HEK293T (cell line): ENCODE data around the gene ARHGEF1.

ENCODE experiments used
- CTCF ChIA-PET: fragments of 350-600 bp; formaldehyde crosslinking; extraction: SDS; loops from one replicate; lab custom pipeline; 2021; ENCODE audit warnings: antibody characterized with exemption, inconsistent platforms; lab: Yijun Ruan, JAX
- POLR2A ChIA-PET: fragments of 350-600 bp; formaldehyde crosslinking; extraction: SDS; loops from one replicate; lab custom pipeline; 2020; ENCODE audit warnings: antibody characterized with exemption, inconsistent platforms; lab: Yijun Ruan, JAX
- DNase-seq: peaks from one replicate; pipeline ENCODE4 v3.0.0; 2012; ENCODE audit warnings: mixed read lengths; ENCODE audit errors: extremely low spot score
- ARNT ChIP-seq: fragments of 450-650 bp; IDR thresholded peaks from 2 replicates; pipeline ENCODE4 v1.6.1; 2017; ENCODE audit warnings: mild to moderate bottlenecking
- BHLHE40 ChIP-seq: fragments of 450-650 bp; IDR thresholded peaks from 2 replicates; pipeline ENCODE4 v1.6.1; 2016; ENCODE audit warnings: mild to moderate bottlenecking, moderate library complexity, borderline replicate concordance
- CTBP1 ChIP-seq: fragments of 450-650 bp; IDR thresholded peaks from 2 replicates; pipeline ENCODE4 v1.6.1; 2016; ENCODE audit warnings: borderline replicate concordance
- ELF4 ChIP-seq: fragments of 450-650 bp; IDR thresholded peaks from 2 replicates; pipeline ENCODE4 v1.6.1; 2017; ENCODE audit warnings: antibody characterized with exemption
- FOXA1 ChIP-seq: fragments of 450-650 bp; IDR thresholded peaks from 2 replicates; pipeline ENCODE4 v1.6.1; 2016; ENCODE audit warnings: mild to moderate bottlenecking
- FOXK2 ChIP-seq: fragments of 450-650 bp; IDR thresholded peaks from 2 replicates; pipeline ENCODE4 v1.6.1; 2016; ENCODE audit warnings: mild to moderate bottlenecking
- FOXM1 ChIP-seq: fragments of 450-650 bp; IDR thresholded peaks from 2 replicates; pipeline ENCODE4 v1.6.1; 2017; ENCODE audit warnings: mild to moderate bottlenecking, borderline replicate concordance
- HDGF ChIP-seq: fragments of 450-650 bp; IDR thresholded peaks from 2 replicates; pipeline ENCODE4 v1.6.1; 2017; ENCODE audit warnings: antibody characterized with exemption, borderline replicate concordance
- L3MBTL2 ChIP-seq: fragments of 450-650 bp; conservative IDR thresholded peaks from 2 replicates; pipeline ENCODE4 v1.6.1; 2016; ENCODE audit warnings: mild to moderate bottlenecking
- LEF1 ChIP-seq: fragments of 450-650 bp; IDR thresholded peaks from 2 replicates; pipeline ENCODE4 v1.6.1; 2017; ENCODE audit warnings: mild to moderate bottlenecking, borderline replicate concordance
- NFRKB ChIP-seq: fragments of 450-650 bp; IDR thresholded peaks from 2 replicates; pipeline ENCODE4 v1.6.1; 2016; ENCODE audit warnings: mild to moderate bottlenecking, moderate library complexity
- SP1 ChIP-seq: fragments of 450-650 bp; IDR thresholded peaks from 2 replicates; pipeline ENCODE4 v1.6.1; 2017
- SUZ12 ChIP-seq: fragments of 450-650 bp; IDR thresholded peaks from 2 replicates; pipeline ENCODE4 v1.6.1; 2016; ENCODE audit warnings: mild to moderate bottlenecking
- TARDBP ChIP-seq: fragments of 450-650 bp; IDR thresholded peaks from 2 replicates; pipeline ENCODE4 v1.6.1; 2016
- ZNF384 ChIP-seq: fragments of 450-650 bp; IDR thresholded peaks from 2 replicates; pipeline ENCODE4 v1.6.1; 2016
- TF ChIP-seq, protein P1 (sequence below): fragments of 450-650 bp; IDR thresholded peaks from 2 replicates; pipeline ENCODE4 v1.6.1; 2016

ARHGEF1 gene

DNA sequence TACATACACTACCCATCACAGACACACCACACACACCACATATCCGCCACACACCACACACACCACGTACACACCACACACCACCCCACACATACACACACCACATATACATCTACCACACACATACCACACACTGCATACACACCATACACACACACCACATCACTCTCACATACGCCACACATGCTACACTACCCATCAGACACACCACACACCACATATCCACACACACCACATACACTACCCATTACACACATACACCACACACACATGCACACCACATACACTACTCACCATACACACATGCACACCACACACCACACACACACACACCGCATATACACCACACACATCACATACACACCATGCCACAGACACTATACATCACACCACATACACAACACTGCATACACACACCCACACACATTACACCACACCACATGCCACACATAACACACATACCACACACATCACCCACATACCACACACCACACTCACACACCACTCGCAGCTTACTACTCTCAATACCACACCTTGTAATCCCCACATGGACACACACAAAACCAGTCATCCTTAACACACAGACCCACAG is 35.8 kb downstream of the ARHGEF1 start:
- DNase-seq: no peak
- ChIA-PET CTCF (no interaction called here), POLR2A (no interaction called here)
- TF ChIP-seq HDGF (no peak), CTBP1 (no peak), LEF1 (no peak), SUZ12 (no peak), FOXA1 (no peak), FOXK2 (no peak), ELF4 (no peak), L3MBTL2 (no peak), ZNF384 (no peak), SP1 (no peak), TARDBP (no peak), BHLHE40 (no peak), FOXM1 (no peak)
- TF ChIP-seq, protein P1, sequence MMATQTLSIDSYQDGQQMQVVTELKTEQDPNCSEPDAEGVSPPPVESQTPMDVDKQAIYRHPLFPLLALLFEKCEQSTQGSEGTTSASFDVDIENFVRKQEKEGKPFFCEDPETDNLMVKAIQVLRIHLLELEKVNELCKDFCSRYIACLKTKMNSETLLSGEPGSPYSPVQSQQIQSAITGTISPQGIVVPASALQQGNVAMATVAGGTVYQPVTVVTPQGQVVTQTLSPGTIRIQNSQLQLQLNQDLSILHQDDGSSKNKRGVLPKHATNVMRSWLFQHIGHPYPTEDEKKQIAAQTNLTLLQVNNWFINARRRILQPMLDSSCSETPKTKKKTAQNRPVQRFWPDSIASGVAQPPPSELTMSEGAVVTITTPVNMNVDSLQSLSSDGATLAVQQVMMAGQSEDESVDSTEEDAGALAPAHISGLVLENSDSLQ: no peak

DNA sequence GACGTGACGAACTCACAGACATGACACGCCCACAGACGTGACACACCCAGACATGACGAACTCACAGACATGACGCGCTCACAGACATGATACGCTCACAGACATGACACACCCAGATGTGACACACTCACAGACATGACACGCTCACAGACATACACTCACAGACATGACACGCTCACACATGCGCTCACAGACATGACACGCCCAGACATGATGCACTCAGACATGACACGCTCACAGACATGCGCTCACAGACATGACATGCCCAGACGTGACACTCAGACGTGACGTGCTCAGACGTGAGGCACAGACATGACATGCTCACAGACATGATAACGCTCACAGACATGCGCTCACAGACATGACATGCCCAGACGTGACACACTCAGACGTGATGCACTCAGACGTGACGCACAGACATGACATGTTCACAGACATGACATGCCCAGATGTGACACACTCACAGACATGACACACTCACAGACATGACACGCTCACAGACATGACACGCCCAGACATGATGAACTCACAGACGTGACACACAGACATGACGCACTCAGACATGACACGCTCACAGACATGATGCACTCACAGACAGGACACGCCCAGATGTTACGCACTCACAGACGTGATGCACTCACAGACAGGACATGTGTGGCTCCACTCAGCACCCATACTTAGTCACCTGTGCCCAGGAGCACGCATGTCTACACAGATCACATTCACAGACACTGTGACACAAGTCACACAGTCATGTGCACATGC is 37.1 kb downstream of the ARHGEF1 start:
- CTCF ChIA-PET: interaction anchor here (0.5 kb wide), 1 partner anchor 18 kb away, joined by 4 read pairs; no protein-coding TSS in a partner anchor

GRCh38 chr19:41920882-41921576 is 38.0 kb downstream of the ARHGEF1 start:
- ChIA-PET POLR2A (no interaction called here), CTCF (no interaction called here)
- no peak for DNase-seq
- TF ChIP-seq FOXA1 (no peak), TARDBP (no peak), LEF1 (no peak), FOXM1 (no peak), L3MBTL2 (no peak), NFRKB (no peak), SUZ12 (no peak)

More for the DNA sequence above, 37.1 kb downstream of the ARHGEF1 start:
- DNase-seq: no peak
- no peak for TF ChIP-seq HDGF
- no peak for TF ChIP-seq ELF4
- TF ChIP-seq FOXM1: no peak
- TF ChIP-seq ZNF384: no peak
- no peak for TF ChIP-seq CTBP1
- TF ChIP-seq LEF1: no peak
- no peak for TF ChIP-seq ARNT
- TF ChIP-seq, protein P1: no peak
- TF ChIP-seq NFRKB: no peak
- no peak for TF ChIP-seq SP1
- TF ChIP-seq FOXK2: no peak
- TF ChIP-seq FOXA1: no peak
- no peak for TF ChIP-seq BHLHE40
- no peak for TF ChIP-seq SUZ12
- TF ChIP-seq L3MBTL2: no peak
- no peak for TF ChIP-seq TARDBP
- POLR2A ChIA-PET: no interaction called here

- ChIA-PET POLR2A (no interaction called here), CTCF (interaction anchor here (0.7 kb wide), 1 partner anchor 10 kb away, joined by 3 read pairs; no protein-coding TSS in a partner anchor)
- DNase-seq: no peak
- TF ChIP-seq SUZ12 (no peak), CTBP1 (no peak), L3MBTL2 (no peak), ELF4 (no peak), LEF1 (no peak), SP1 (no peak), HDGF (no peak), FOXM1 (no peak), FOXA1 (no peak), ARNT (no peak), TARDBP (no peak), BHLHE40 (no peak), ZNF384 (no peak), NFRKB (no peak), FOXK2 (no peak)
- TF ChIP-seq, protein P1: no peak
These were observed 38.9 kb downstream of the ARHGEF1 start for GRCh38 chr19:41921577-41922576.

GRCh38 chr19:41922585-41922984 is 39.6 kb downstream of the ARHGEF1 start:
- TF ChIP-seq L3MBTL2: no peak
- TF ChIP-seq, protein P1: no peak
- no peak for TF ChIP-seq CTBP1
- no peak for TF ChIP-seq FOXK2
- TF ChIP-seq SUZ12: no peak
- no peak for TF ChIP-seq FOXA1
- TF ChIP-seq FOXM1: no peak
- no peak for TF ChIP-seq LEF1
- no peak for TF ChIP-seq SP1
- TF ChIP-seq TARDBP: no peak
- no peak for TF ChIP-seq HDGF
- no peak for TF ChIP-seq ARNT
- TF ChIP-seq NFRKB: no peak
- TF ChIP-seq ZNF384: no peak
- no peak for TF ChIP-seq BHLHE40
- no peak for TF ChIP-seq ELF4
- no peak for DNase-seq
- POLR2A ChIA-PET: no interaction called here
- CTCF ChIA-PET: interaction anchor here (0.7 kb wide), 1 partner anchor 11 kb away, joined by 3 read pairs; no protein-coding TSS in a partner anchor
